ENCODE measurements around the gene IP6K2.

IP6K2 gene

GRCh38 chr3:48685293-48685602 is 31.8 kb downstream of the IP6K2 start:
- peak overlapping the region; percentile 86 for H3K4me3 ChIP-seq (ENCODE audit: control insufficient read depth, low read depth, low read length)
- no peak for DNase-seq (ENCODE audit: low read depth)
- no peak for TF ChIP-seq CTCF (IDR thresholded peaks at IDR 0.05; ENCODE audit: control insufficient read depth, insufficient read depth, low read depth, low read length, missing control alignments)

- no peak for TF ChIP-seq CTCF (IDR thresholded peaks at IDR 0.05; ENCODE audit: control insufficient read depth, insufficient read depth, low read depth, low read length, missing control alignments)
- peak overlapping the region; percentile 86 for H3K4me3 ChIP-seq (ENCODE audit: control insufficient read depth, low read depth, low read length)
- DNase-seq (ENCODE audit: low read depth) = no peak
Measured at GRCh38 chr3:48684480-48685143, 32.4 kb downstream of the IP6K2 start.

GRCh38 chr3:48684054-48684349 is 33.0 kb downstream of the IP6K2 start:
- peak overlapping the region; percentile 86 for H3K4me3 ChIP-seq (ENCODE audit: control insufficient read depth, low read depth, low read length)
- no peak for DNase-seq (ENCODE audit: low read depth)
- no peak for TF ChIP-seq CTCF (IDR thresholded peaks at IDR 0.05; ENCODE audit: control insufficient read depth, insufficient read depth, low read depth, low read length, missing control alignments)

- DNase-seq (ENCODE audit: low read depth) = no peak
- no peak for TF ChIP-seq CTCF (IDR thresholded peaks at IDR 0.05; ENCODE audit: control insufficient read depth, insufficient read depth, low read depth, low read length, missing control alignments)
- no peak overlapping the region for H3K4me3 ChIP-seq (ENCODE audit: control insufficient read depth, low read depth, low read length)
Measured at GRCh38 chr3:48682786-48683185, 34.2 kb downstream of the IP6K2 start.

- no peak for DNase-seq (ENCODE audit: low read depth)
- no peak overlapping the region for H3K4me3 ChIP-seq (ENCODE audit: control insufficient read depth, low read depth, low read length)
- TF ChIP-seq CTCF (IDR thresholded peaks at IDR 0.05; ENCODE audit: control insufficient read depth, insufficient read depth, low read depth, low read length, missing control alignments) = no peak
Measured at GRCh38 chr3:48681974-48682610, 34.9 kb downstream of the IP6K2 start.

GRCh38 chr3:48681541-48681880 is 35.5 kb downstream of the IP6K2 start:
- H3K4me3 ChIP-seq (ENCODE audit: control insufficient read depth, low read depth, low read length) = no peak overlapping the region
- TF ChIP-seq CTCF (IDR thresholded peaks at IDR 0.05; ENCODE audit: control insufficient read depth, insufficient read depth, low read depth, low read length, missing control alignments) = no peak
- no peak for DNase-seq (ENCODE audit: low read depth)
